ES-I3 (cell line): Measurements from ENCODE around the gene PHLDB2.

Experiments used
- H3K36me3 ChIP-seq: 2 replicates; pipeline ENCODE4 v1.6.1; 2013; ENCODE audit warnings: mild to moderate bottlenecking, low read length, control low read depth, moderate library complexity; ENCODE audit not compliant: insufficient read depth
- H3K4me1 ChIP-seq: 2 replicates; pipeline ENCODE4 v1.6.1; 2013; ENCODE audit warnings: mild to moderate bottlenecking, control low read depth, low read length; ENCODE audit not compliant: insufficient read depth
- H3K9ac ChIP-seq: 2 replicates; pipeline ENCODE4 v1.6.1; 2013; ENCODE audit warnings: low read depth, mild to moderate bottlenecking, low read length, moderate library complexity
- H3K9me3 ChIP-seq: 2 replicates; pipeline ENCODE4 v1.6.1; 2013; ENCODE audit warnings: mild to moderate bottlenecking, low read length, moderate library complexity; ENCODE audit not compliant: control insufficient read depth, insufficient read depth

PHLDB2 gene

GRCh38 chr3:111882799-111883198 lies 23.7 kb downstream of the PHLDB2 start:
- H3K9me3 ChIP-seq, result no peaks in the 10 kb centered on the region
- H3K36me3 ChIP-seq, result no peaks in the 10 kb centered on the region
- no peak overlapping the region for H3K9ac ChIP-seq
- no peaks in the 10 kb centered on the region for H3K4me1 ChIP-seq

DNA sequence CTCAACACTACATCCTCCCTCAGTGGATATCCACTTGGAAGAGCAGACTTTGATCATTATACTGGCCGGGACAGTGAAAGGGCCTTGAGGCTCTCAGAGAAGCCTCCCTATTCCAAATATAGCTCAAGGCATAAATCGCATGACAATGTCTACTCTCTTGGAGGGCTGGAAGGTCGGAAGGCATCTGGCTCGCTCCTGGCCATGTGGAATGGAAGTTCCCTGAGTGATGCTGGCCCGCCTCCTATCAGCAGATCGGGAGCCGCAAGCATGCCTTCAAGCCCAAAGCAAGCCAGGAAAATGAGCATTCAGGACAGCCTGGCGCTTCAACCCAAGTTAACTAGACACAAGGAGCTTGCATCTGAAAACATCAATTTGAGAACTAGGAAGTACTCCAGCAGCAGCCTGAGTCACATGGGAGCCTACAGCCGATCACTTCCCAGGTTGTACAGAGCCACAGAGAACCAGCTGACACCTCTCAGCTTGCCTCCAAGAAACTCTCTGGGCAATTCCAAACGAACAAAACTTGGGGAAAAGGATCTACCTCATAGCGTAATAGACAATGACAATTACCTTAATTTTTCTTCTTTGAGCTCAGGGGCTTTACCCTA lies 25.4 kb downstream of the PHLDB2 start:
- H3K9ac ChIP-seq, result no peak overlapping the region
- H3K36me3 ChIP-seq, result no peaks in the 10 kb centered on the region

DNA sequence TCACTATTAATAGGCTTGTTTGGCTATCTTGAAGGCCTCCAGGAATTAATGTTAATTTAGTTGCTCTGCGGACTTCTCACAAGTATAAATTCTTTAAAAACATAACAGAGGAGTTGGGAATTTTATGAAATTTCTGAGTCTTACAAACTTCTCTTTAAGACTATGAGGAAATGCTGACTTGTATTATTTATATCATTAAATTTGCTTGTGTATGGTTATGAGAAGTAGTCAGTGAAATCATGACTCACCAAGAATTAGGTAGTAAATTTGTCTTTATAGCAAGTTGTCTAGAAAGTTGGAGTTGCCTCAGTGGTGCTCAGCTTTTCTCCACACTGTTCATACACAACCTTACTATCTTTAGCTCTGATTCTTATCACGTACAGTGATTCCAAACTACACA lies 26.5 kb downstream of the PHLDB2 start:
- Histone ChIP-seq H3K9ac (no peak overlapping the region), H3K9me3 (no peaks in the 10 kb centered on the region), H3K36me3 (no peaks in the 10 kb centered on the region), H3K4me1 (no peaks in the 10 kb centered on the region)

More for the DNA sequence above, 25.4 kb downstream of the PHLDB2 start:
- no peaks in the 10 kb centered on the region for H3K4me1 ChIP-seq
- H3K9me3 ChIP-seq, result no peaks in the 10 kb centered on the region

GRCh38 chr3:111890051-111890580 lies 31.1 kb downstream of the PHLDB2 start:
- Histone ChIP-seq H3K36me3 (no peaks in the 10 kb centered on the region), H3K9ac (no peak overlapping the region), H3K4me1 (no peaks in the 10 kb centered on the region), H3K9me3 (no peaks in the 10 kb centered on the region)

DNA sequence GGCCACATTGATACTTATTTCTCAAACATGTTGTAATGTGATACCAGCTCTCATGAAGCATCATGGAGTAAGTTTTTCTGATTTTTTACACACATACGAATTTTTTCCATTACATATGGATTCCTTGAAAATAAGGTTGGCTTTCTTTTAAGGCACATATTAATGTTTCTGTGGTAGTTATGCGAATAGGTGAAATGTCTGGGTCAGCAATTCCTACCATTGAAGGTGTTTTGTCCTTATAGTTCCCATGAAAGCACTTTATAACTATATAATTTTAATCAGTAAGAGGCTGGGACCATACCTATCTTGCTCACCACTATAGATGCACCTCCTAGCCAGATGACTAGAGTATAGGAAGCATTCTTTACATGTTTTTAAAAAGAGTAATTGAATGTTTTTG lies 33.0 kb downstream of the PHLDB2 start:
- no peaks in the 10 kb centered on the region for H3K36me3 ChIP-seq
- H3K4me1 ChIP-seq, result no peaks in the 10 kb centered on the region
- no peak overlapping the region for H3K9ac ChIP-seq
- no peaks in the 10 kb centered on the region for H3K9me3 ChIP-seq

DNA sequence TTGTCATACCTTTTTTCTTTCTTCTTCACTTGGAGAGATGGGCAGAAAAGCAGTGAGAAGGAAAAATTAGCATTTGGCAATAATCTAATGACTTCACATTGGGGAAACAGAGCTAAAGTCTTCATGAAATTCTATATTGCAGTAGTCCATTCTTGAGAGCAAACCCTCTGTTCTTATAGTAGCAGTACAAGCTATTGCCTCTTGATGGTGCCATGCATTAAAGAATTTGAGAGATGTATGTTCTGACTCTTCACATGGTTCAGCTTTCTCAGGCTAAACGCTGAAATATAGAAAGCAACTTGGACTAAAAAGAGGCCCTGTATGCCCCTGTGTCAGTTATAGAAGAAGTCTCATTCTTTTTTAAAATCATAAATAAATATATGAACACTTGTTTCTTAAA lies 36.0 kb downstream of the PHLDB2 start:
- Histone ChIP-seq H3K9ac (no peak overlapping the region), H3K4me1 (no peaks in the 10 kb centered on the region), H3K36me3 (no peaks in the 10 kb centered on the region), H3K9me3 (peaks cover 9% of the 10 kb centered on the region; the same call in 1 of the 2 replicates)

DNA sequence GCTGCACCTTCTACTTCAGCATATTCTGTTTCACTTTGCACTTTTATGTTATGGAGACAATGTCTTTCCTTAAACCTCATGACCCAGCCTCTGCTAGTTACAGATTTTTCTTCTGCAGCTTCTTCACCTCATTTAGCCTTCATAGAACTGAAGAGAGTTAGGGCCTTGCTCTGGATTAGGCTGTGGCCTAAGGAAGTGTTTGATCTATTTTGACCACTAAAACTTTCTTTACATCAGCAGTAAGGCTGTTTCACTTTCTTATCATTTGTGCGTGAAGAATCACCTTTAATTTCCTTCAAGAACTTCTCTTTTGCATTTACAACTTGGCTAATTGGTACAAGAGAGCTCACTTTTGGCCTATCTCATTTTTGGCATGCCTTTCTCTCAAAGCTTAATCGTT lies 40.9 kb downstream of the PHLDB2 start:
- H3K4me1 ChIP-seq, result no peaks in the 10 kb centered on the region; the same call in 1 of the 2 replicates
- H3K36me3 ChIP-seq, result no peaks in the 10 kb centered on the region
- H3K9me3 ChIP-seq, result peaks cover 9% of the 10 kb centered on the region; the same call in 1 of the 2 replicates
- H3K9ac ChIP-seq, result no peak overlapping the region

DNA sequence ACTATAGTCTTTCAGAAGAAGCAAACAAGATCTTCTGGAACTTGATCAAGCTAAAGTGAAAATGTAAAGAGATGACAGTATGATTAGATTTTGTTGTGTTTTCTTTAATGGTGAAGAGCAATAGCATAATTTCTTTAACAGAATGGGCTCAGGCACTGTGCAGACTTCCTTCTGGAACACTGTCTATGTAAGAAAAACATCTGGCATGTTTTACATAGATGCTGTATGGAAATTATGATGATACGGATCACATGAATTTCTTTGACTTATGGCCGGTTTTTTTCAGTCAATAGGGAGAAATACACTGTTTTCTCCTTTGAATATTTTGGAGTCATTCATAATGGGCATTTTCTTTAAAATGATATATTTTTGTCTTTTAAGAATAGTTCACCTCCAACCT lies 42.6 kb downstream of the PHLDB2 start:
- no peaks in the 10 kb centered on the region; the same call in 1 of the 2 replicates for H3K4me1 ChIP-seq
- peaks cover 9% of the 10 kb centered on the region; the same call in 1 of the 2 replicates for H3K9me3 ChIP-seq
- no peaks in the 10 kb centered on the region for H3K36me3 ChIP-seq
- no peak overlapping the region for H3K9ac ChIP-seq

DNA sequence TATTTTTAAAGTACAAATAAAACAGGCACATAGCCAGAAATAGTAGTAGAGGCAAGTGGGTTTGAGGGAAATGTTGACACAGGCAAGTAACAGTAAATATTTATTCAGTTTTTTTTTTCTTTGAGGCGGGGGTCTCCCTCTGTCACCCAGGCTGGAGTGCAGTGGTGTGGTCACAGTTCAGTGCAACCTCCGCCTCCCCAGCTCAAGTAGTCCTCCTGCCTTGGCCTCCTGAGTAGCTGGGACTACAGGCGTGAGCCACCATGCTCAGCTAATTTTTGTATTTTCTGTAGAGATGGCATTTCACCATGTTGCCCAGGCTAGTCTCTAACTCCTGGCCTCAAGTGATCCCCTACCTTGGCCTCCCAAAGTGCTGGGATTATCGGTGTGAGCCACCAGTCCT lies 43.5 kb downstream of the PHLDB2 start:
- Histone ChIP-seq H3K9me3 (peaks cover 9% of the 10 kb centered on the region; the same call in 1 of the 2 replicates), H3K4me1 (no peaks in the 10 kb centered on the region; the same call in 1 of the 2 replicates), H3K36me3 (no peaks in the 10 kb centered on the region), H3K9ac (no peak overlapping the region)

- Histone ChIP-seq H3K4me1 (no peaks in the 10 kb centered on the region; the same call in 1 of the 2 replicates), H3K36me3 (no peaks in the 10 kb centered on the region), H3K9me3 (peaks cover 9% of the 10 kb centered on the region; the same call in 1 of the 2 replicates), H3K9ac (no peak overlapping the region)
These were observed 44.0 kb downstream of the PHLDB2 start for GRCh38 chr3:111903067-111903511.

GRCh38 chr3:111904376-111905241 lies 45.5 kb downstream of the PHLDB2 start:
- no peak overlapping the region for H3K9ac ChIP-seq
- no peaks in the 10 kb centered on the region for H3K36me3 ChIP-seq
- H3K9me3 ChIP-seq, result peaks cover 2% of the 10 kb centered on the region; the same call in 1 of the 2 replicates
- no peaks in the 10 kb centered on the region; the same call in 1 of the 2 replicates for H3K4me1 ChIP-seq

DNA sequence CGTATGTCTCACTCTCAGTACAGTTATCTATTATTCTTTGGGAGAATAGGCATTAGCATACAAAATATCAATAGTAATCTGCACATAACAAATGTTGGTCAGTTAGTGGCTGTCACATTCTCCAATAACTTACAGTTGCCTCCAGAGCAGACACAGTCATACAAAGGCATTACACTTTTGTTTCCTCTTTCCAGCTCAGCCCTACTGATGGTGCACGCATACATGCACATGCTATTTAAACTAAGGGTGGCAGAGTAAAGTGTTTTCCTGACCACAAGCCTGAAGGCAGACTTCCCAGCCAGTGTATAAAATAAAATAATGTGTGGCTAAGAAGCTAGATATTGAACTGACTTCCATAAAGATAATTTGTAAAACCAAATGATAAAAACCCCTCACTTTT lies 47.6 kb downstream of the PHLDB2 start:
- no peaks in the 10 kb centered on the region; the same call in 1 of the 2 replicates for H3K4me1 ChIP-seq
- no peaks in the 10 kb centered on the region for H3K36me3 ChIP-seq
- no peak overlapping the region; the same call in 1 of the 2 replicates for H3K9ac ChIP-seq
- H3K9me3 ChIP-seq, result no peaks in the 10 kb centered on the region

GRCh38 chr3:111907151-111907550 lies 48.1 kb downstream of the PHLDB2 start:
- H3K4me1 ChIP-seq, result no peaks in the 10 kb centered on the region; the same call in 1 of the 2 replicates
- H3K9me3 ChIP-seq, result no peaks in the 10 kb centered on the region
- no peaks in the 10 kb centered on the region for H3K36me3 ChIP-seq
- no peak overlapping the region for H3K9ac ChIP-seq

DNA sequence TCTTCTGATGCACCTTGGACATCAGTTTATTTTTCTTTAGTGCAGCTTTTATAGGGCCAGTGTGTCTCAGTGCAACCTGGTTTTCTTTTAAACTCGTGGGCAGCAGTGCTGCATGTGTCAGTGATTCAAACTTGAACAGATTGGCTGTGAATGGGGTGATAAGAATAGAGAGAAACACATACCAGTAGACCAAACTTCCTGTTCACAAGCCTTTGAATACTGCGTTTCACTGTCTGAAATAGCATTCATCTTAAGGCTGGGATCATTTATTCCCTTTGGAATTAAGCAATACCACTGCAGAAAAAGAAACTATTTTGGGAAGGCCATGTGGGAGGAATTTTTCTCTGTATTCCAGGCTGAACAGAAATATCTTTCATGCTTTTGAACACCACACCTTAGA lies 51.7 kb downstream of the PHLDB2 start:
- Histone ChIP-seq H3K9me3 (no peaks in the 10 kb centered on the region), H3K4me1 (peaks cover 12% of the 10 kb centered on the region), H3K36me3 (no peaks in the 10 kb centered on the region), H3K9ac (no peak overlapping the region)
